ENCODE measurements around the gene MOAP1.
"Not testable (repeated sequence)": the region's sequence is repeated elsewhere in the genome, so short reads cannot be mapped to it uniquely, and the experiment has no call there.

The MOAP1 gene, protein sequence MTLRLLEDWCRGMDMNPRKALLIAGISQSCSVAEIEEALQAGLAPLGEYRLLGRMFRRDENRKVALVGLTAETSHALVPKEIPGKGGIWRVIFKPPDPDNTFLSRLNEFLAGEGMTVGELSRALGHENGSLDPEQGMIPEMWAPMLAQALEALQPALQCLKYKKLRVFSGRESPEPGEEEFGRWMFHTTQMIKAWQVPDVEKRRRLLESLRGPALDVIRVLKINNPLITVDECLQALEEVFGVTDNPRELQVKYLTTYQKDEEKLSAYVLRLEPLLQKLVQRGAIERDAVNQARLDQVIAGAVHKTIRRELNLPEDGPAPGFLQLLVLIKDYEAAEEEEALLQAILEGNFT

DNA sequence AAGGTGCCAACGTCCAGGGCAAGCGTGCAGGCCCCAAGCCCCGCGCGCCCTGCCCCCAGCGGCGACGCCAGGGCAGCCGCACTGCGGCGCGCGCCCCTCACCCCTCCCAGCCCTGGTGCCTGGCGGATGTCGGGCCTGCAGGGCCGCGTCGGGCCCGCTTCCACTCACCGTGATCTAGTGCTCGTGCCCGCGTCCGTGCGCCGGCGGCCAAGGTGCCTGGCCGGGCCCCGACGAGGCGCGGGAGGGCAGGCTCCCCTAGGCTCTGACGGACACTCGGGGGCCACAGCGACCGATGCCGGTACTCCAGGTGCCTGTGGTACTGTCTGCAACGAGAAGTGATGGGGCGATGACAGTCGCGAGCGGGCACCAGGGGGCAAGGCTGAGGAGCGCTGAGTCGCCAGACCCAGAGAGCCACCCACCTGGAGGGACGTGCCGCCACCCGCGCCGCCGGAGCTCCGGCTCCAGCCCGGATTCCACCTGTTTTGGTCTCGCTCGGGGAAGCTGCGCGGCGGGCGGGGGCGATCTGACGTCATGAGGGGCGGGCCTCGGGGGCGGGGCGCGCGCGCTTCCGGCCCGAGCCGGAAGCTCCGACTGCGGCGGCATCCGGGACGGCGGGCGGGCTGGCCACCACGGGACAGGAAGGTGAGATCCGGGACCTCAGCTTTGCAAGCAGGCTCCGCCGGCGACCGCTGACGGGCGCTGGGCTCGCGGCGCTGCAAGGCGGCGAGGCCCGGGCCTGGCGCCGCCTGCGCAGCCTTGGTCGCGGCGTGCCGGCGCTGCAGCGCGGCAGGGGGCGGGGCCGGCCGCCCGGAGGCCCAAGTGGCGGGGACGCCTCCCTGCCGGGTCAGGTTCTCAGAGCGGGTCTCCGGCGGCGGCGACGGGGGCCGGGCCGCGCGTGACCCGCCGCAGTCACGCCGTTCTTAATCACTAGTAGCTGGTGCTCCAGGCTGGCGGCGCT lies at the start of gene MOAP1, which contains the start of gene LYSET:
TSS of gene MOAP1 (minus strand) at position 507 of the 958 bp plus-strand sequence. CDS start 655 bp downstream, outside the sequence.
TSS of gene LYSET (plus strand) at position 927 of the 958 bp plus-strand sequence. CDS start 89 bp downstream, outside the sequence.
- peak; percentile 64 for DNase-seq

DNA sequence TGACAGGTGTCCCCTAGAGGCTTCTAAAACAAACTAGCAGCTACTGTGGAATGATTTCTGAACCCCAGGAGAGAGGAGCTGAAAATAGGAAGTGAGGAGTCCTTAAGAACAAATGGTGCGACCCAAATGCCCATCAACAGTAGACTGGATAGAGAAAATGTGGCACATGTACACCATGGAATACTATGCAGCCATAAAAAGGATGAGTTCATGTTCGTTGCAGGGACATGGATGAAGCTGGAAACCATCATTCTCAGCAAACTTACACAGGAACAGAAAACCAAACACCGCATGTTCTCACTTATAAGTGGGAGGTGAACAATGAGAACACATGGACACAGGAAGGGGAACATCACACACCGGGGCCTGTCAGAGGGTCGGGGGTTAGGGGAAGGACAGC lies 48.4 kb upstream of the MOAP1 start:
- DNase-seq = not testable (repeated sequence)

DNA sequence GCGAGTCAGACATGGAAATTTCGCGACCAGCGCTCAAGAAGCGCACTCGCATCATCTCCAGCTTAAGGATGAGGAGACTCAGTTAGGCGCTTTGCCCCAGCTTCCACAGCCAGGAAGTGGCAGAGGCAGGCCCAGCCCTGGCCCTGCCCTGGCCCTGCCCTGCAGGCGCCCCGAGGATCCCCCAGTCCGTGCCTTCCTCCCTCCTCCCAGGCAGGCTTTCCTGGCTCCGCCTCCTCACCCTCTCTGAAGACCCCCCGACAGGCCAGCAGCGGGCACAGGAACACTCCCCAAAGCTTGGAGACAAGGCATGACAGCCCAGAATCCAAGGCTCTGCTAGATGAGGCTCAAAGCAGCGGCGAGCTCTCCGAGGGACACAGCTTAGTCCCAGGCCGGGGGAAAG lies 47.5 kb upstream of the MOAP1 start:
- DNase-seq = no peak

DNA sequence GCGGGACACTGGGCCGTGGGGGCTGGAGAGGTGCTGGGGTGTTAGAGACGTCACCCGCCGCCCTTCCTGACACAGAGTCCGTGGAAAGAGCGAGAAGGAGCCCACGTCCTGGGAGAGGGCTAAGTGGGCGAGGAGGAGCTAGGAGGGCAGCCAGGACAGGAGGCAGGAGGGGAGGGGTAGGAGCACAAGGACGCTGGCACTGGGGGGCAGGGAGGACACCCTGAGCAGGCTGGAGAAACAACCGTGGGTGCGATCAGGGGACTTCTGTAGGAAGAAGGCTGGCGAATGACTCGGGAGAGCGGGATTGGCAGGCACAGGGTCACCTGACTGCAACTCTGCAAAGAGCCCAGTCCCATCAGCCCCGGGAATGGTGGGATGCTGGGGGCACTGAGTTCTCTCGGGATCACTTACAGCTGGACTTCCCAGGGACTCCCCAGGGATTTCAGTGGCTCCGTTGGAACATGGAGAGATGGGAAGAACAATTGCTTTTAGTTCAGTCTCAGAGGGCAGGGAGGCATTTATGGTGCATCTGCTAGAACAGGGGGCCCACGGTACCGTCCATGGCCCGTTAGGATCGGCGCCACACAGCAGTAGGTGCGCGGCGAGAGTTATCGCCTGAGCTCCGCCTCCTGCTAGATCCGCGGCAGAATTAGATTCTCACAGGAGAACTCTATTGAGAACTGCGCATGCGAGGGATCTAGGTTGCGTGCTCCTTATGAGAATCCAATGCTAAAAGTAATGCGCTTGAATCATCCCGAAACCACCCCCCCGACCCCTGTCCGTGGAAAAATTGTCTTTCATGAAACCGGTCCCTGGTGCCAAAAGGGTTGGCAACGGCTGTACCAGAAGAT lies 46.7 kb upstream of the MOAP1 start:
- DNase-seq = peak; percentile 72

DNA sequence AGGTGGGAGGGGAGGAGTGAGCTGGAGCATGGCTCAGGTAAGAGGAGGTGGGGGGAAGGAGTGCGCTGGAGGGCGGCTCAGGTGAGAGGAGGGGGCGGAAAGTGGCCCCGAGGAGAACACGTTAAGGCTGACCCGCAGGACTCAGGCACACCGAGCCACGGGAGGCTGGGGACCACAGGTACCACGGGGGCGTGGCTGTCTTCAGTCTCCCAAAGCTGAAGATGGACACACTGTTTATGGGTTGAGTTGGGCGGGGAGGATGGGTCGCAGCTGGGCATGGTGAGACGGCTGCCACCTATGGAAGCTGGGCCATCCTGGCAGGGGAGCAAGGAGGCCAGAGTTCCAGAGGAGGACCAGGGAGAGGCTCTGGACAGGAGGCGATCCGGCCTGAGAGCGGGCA lies 45.8 kb upstream of the MOAP1 start:
- no peak for DNase-seq

DNA sequence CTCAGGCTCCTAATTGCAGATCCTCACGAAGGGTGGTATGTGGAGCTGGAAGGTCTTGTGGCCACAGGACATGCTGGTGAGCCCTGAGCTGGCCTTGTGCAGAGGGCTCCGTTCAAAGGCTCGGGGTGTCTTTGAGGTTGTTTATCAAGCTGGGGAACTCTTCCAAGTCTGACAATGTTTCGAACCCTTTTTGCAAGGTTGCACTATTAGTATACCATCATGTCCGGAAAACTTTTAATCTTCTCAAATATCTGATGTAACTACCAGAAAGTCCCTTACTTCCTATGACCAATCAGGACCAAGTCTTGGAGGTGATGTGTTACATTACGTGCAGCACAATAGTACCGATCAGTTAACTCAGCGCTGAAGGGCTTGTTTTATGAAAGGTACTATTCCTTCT lies 43.9 kb upstream of the MOAP1 start:
- DNase-seq = no peak

DNA sequence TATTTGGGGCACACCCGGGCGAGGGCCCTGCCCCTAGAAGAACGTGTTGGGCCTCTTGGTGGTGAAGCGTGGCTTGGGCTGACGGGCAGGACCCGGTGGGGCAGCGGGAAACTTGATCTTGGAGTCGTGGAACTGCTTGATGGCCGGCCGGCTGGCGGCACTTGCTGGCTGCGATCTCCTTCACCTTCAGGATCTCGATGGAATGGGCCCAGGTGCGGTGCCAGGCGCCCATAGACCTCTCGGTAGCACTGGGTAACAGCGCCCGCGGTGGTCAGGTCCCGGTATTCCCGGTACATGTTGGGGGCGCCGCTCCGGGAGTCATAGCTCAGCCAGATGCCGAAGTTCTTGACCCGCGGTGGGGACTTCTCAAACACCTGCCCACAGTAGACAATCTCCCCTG lies 38.9 kb upstream of the MOAP1 start:
- no peak for DNase-seq

DNA sequence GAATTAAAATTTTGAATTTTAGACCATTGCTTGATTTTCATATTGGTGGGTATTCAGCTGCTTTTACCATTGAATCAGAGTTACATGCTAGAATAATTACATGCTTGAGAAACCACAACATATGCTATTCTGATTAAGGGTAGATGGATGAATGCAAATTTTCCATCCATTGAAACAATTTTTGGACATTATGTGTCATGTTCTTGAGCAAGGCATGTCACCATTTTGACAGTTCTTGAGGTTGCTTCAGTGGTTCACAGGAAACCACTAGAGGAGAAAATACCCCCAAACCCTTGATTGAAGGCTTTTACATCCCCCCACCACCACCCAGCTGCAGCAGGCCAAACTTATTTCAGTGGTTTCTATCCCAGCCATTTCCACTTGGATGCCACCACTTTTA lies 35.8 kb upstream of the MOAP1 start:
- DNase-seq = no peak

DNA sequence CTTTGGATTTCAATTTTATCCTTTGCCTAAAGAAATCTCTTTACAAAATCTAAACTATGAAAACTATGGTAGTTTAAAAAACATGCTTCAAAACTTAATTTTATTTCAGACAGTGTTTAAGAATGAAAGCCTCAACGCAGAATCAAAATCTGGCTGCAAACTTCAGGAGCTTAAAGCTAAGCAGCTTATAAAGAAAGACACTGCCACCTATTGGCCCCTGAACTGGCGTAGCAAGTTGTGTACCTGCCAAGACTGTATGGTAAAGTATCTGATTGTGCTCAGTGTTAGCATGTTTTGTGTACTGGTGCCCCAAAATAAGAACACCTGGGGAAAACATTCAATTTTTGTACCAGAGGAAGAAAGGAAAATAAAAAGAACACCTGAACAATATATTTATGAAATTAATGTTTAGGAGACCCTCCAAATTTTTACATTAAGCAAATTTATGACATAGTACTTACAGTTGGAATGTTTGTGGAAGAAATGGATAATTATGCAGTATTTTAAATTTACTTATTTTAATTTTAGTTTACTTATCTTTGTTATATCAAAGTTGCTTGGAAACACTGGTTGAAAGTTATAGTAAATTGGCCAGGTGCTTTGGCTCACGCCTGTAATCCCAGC lies 34.5 kb upstream of the MOAP1 start:
- DNase-seq = peak; percentile 17

DNA sequence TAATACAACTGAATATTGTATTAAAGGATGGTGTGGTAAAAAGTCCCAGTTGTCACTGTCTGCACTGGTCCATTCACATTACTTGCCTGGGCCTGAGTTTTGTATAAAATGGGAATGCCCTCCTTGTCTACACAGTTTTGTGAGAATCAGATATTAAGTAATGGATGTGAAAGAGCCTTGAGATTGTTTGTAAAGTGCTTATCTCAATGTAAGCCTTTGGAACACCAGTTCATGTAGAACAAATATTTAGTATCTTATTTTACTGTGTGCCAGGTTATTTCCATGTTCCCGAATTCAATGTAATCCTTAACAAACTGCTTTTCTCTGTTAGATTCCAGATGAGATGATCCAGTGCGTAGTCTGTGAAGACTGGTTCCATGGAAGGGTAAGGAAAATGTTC lies 29.9 kb upstream of the MOAP1 start:
- no peak for DNase-seq

DNA sequence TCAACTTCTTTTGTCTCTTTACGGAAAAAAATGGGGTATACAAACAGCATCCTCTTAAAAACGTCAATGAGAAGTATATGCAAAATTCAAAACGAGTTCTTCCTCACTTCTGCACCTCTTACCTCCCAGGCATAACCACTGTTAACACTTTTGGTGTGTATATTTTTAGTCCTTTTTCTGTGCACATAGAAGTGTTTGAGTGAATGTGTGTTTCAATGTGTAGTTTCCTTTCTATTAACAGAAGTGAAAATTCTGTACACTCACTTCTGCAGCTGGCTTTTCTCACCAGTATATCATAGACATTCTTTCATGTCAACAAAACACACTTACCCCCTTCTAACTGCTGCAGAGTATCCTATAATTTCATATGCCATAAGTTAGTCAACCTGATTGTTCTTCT lies 27.7 kb upstream of the MOAP1 start:
- DNase-seq = no peak

DNA sequence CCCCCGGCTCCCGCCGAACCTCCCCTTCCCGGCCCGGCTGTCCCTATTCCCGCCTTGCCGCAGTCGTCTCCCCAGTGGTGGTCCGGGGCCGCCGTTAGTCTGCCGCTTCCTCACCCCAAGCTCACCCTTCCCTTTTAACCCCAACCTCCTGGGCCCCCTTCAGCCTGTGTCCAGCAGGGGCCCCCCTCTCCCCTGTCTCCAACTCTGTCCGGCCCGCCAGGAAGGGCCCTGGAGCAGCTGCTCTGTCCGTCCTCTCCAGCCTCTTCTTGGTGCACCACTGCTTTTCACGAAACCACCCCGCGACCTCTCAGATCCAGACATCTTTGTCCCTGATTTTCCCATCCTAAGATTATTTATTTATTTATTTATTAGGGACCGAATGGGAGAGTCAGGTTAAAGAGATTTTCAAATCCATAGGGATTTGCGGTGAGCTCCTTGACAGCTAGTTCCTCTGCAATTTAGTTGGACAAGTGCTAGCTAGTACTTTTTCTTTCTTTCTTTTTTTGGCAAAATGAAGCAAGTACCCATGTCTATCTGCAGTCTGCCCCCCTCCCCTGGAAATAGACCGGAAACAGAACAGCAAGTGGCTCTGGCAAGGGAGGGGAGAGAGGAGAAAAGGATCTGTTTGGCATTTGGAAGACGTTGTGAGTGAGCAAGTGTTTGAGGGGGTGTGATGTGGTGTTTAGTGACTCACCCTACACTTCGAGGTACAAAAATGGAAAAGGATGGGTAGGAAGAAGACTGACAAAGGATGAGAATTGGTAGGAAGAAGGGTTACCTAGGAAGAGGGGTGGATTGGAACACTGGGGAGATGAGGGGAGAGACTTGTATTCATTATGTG lies 23.0 kb upstream of the MOAP1 start:
- DNase-seq = peak; percentile 27

DNA sequence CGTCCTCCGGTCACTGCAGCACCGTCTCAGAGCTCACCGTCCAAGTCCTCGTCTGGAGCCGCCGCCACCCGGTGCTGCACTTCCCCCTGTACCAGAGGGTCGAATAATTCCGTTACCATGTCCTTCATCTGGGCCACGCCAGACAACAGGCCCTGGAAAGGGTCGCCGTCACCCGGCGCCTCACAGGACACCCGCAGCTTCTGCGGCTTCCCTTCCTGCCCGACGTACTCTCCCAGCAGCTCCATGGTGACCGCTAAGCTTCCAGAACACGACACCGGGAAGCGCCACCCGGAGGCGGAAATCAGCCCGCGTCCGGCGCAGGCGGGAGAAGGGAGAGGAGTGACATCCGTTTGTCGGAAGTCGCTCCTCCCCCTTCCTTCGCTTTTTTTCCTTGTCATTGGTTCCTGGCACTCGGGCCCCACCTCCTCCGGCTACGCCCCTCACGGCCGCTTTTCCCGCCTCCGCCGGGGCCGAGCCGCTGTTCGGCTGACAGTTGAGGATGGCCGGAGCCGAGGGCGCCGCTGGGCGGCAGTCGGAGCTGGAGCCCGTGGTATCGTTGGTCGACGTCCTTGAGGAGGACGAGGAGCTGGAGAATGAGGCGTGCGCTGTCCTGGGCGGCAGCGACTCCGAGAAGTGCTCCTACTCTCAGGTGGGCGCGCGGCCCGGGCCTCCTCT lies 22.2 kb upstream of the MOAP1 start, which contains the start of the genes GON7 and UBR7:
TSS of gene GON7 (minus strand) at position 273 of the 675 bp plus-strand sequence. CDS start at position 245, 28 bp downstream.
TSS of gene UBR7 (plus strand) at position 464 of the 675 bp plus-strand sequence. CDS start at position 500, 36 bp downstream.
- peak; percentile 96 for DNase-seq

DNA sequence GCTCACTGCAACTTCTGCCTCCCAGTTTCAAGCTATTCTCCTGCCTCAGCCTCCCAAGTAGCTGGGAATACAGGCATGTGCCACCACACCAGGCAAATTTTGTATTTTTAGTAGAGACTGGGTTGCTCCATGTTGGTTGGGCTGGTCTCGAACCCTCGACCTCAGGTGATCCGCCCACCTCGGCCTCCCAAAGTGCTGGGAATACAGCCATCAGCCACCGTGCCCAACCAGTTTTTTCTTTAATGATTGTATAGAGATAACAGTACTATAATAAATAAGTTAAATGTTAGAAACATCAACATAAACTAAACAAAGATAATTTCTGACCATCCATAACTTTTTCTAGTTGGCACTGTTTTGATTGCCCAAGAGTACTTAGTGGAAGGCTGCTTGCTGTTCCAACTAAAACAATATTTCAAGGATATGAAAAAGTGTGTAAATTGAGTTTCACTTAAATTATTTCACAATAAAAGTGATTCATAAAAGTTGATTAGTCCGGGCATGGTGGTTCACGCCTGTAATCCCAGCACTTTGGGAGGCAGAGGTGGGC lies 16.5 kb upstream of the MOAP1 start:
- no peak for DNase-seq

DNA sequence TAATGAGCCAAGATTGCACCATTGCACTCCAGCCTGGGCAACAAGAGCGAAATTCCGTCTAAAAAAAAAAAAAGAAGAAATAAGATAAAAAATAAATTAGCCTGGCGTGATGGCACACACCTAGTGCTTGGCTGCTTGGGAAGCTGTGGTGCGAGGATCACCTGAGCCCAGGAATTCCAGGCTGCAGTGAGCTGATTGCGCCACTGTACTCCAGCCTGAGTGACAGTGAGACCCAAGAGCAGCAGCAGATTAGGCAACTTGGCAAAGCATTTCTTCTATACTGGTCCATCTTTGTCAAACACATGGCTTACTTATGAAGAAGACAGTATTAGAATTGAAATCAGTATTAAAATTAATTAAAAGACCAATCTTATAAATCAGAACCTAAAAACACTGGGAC lies 15.9 kb upstream of the MOAP1 start:
- DNase-seq = no peak

DNA sequence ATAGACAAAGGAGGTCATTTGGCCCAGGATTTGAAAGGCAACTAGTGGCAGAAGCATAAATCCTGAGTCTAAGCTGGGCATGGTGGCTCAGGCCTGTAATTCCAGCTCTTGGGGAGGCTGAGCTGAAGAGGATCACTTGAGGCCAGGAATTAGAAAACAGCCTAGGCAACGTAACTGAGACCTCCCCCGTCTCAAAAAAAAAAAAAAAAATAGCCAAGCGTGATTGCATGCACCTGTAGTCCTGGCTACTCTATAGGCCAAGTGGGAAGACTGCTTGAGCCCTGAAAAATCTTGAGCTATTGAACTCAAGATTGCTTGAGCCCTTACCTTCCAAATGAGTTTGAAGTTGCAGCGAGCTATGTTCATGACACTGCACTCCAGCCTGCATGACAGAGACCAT lies 14.3 kb upstream of the MOAP1 start:
- DNase-seq = no peak

DNA sequence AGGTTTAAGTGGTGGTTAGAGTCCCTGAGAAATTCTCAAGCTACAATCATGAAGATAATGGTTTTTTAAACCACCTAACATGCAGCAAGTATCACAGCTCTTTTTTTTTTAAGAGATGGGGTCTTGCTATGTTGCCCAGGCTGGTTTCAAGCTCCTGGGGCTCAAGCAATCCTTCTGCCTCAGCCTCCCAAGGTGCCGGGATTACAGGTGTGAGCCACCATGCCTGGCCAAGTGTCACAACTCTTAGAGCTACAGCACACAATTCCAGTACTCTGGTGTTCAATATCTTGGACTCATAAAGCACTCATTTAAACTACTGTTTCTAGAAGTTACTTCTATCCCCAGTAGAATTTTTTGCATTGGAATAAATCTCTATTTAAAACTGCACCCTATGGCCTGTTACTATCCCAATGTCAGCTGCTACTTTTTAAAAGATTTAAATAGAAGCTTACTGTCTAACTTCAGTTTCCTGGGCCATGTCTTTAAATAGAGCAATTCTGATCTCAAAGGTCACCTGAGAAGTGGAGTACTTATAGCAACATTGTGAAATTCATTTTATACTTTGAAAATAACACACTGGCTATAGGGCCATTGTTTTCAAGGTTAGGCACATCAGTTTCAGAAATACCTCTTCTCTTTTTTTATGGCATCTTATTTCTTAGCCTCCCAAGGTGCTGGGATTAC lies 10.8 kb upstream of the MOAP1 start:
- no peak for DNase-seq

DNA sequence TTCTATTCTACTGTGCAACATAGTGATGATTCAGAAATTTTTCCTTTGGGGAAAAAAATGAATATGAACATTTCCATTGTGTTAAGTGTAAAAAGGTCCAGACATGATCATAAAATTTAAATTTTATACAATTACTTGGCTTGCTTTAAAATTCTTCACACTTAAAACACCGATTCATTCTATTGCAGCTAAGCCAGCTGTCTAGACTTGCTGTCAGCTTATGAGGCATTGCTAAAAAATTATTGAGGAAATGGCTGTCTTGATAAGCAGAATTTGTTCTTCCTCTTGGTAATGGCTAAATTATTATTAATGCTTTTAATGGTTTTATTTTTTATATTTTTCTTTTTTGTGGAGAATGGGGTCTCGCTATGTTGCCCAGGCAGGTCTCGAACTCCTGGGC lies 2.3 kb upstream of the MOAP1 start:
- DNase-seq = no peak

DNA sequence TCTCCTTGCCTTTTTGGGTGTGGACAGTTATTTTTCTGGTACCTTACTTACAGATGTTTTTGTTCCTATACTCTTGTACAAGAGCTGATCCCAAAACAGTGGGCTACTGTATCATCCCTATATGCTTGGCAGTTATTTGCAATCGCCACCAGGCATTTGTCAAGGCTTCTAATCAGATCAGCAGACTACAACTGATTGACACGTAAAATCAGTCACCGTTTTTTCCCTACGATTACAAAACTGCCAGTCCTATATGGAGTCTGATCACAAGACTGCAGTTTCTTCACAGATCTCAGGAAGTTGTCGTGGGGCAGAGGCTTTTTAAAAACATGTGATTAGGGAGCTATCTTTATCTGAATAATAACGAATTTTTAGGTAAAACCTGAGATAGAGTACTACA lies 1.8 kb upstream of the MOAP1 start:
- no peak for DNase-seq

DNA sequence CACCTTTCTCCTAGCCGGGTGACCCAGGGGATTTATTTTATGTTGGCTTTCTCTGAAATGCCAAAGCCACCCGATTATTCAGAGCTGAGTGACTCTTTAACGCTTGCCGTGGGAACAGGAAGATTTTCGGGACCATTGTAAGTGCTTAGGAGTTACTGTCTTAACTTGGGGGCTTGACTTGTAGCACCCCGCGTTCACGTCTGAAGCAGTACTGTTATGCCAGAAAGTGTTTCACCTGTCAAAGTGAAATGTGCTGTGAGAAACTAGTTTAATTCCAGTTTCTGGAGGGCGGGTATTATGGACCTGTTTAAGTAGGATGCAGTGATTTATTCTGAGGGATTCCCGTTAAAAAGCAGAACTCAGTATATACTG lies 638 bp upstream of the MOAP1 start:
- DNase-seq = no peak
